ENCODE results near the gene MAJIN.

MAJIN gene

DNA sequence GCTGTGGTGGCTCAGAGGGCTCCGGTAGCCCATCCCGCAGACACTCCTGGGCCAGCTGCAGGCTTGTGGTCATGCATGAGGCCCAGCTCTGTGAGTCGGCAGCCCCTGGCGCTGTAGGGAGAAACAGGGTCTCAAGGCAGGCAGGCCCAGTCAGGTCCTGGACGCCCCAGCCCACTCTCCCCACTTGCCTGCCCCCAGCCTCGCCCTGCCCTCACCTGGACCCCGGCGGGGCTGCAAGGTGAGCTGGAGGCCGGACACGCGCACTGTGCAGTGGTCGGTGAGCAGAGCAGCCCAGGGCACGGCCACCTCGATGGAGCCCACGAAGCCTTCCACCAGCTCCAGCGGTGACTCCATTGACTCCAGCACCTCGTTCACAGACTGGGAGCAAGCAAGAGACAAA is 57.8 kb downstream of the MAJIN start:
- peaks cover 52 to 56% (median 54%) of the 10 kb centered on the region in 3 donors for H3K36me3 ChIP-seq
- intact Hi-C loops (cut with DNase I; ENCODE audit: low total_unique reads), result no loop called here

DNA sequence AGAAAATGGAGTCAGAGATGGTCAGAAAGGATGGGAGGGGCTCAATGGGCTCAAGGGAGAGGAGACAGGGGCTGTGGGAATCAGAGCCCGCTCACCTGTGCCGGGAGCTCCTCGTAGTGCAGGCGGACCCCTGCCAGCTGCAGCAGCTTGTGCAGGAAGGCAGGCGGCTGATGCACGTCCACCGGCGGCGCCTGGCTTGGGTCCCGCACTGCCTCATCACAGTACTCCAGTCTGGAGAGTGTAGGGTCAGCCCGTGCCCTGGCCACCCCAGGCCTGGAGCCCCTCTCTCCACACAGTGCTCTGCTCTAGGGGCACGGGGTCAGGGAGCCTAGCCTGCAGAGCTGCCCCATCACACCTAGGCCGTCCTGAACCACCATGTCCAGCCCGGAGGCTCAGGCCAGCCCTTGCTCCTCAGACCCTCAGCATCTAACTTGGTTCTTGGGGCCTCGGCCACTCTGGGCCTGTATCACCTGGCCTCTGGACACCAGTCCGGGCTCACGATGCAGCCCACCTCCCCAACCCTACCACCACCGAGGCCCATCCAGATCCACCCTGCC is 58.7 kb downstream of the MAJIN start:
- no peak overlapping the region for H3K4me3 ChIP-seq
- H3K27me3 ChIP-seq, result no peaks in the 10 kb centered on the region
- no peaks in the 10 kb centered on the region for H3K9me3 ChIP-seq
- peaks cover 61 to 65% (median 63%) of the 10 kb centered on the region in 3 donors for H3K36me3 ChIP-seq
- peaks cover 0 to 23% (median 17%) of the 10 kb centered on the region in 4 donors for H3K4me1 ChIP-seq
- no peak for DNase-seq
- no peak overlapping the region for H3K27ac ChIP-seq
- intact Hi-C loops (cut with DNase I; ENCODE audit: low total_unique reads), result no loop called here
- TF ChIP-seq, protein P1, sequence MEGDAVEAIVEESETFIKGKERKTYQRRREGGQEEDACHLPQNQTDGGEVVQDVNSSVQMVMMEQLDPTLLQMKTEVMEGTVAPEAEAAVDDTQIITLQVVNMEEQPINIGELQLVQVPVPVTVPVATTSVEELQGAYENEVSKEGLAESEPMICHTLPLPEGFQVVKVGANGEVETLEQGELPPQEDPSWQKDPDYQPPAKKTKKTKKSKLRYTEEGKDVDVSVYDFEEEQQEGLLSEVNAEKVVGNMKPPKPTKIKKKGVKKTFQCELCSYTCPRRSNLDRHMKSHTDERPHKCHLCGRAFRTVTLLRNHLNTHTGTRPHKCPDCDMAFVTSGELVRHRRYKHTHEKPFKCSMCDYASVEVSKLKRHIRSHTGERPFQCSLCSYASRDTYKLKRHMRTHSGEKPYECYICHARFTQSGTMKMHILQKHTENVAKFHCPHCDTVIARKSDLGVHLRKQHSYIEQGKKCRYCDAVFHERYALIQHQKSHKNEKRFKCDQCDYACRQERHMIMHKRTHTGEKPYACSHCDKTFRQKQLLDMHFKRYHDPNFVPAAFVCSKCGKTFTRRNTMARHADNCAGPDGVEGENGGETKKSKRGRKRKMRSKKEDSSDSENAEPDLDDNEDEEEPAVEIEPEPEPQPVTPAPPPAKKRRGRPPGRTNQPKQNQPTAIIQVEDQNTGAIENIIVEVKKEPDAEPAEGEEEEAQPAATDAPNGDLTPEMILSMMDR (IDR thresholded peaks at IDR 0.05), result no peak

More for the DNA sequence above, 57.8 kb downstream of the MAJIN start:
- TF ChIP-seq, protein P1 (IDR thresholded peaks at IDR 0.05), result no peak
- no peak overlapping the region for H3K4me3 ChIP-seq
- H3K27ac ChIP-seq, result no peak overlapping the region
- peaks cover 0 to 29% (median 20%) of the 10 kb centered on the region in 4 donors for H3K4me1 ChIP-seq
- H3K27me3 ChIP-seq, result no peaks in the 10 kb centered on the region
- H3K9me3 ChIP-seq, result no peaks in the 10 kb centered on the region
- no peak for DNase-seq

DNA sequence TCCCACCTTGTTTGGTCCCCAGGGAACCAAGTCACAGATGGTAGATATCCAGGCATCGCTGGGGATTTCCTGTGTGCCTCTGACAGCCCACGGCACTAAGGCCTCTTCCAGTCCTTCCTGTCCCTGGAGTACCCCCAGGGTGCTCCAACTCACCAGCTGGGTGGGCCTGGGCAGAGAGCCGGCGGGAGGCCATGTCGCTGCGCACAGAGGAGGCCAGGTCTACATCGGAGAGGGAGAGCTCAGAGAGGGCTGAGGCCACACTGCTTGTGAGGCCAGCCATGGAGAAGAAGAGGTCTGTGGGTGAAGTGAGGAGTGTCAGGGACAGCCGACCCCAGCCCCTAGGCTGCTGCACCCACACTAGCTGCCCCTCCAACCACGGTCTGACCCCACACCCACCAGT is 60.2 kb downstream of the MAJIN start:
- Histone ChIP-seq H3K36me3 (peaks cover 76 to 80% (median 78%) of the 10 kb centered on the region in 3 donors), H3K27ac (no peak overlapping the region), H3K9me3 (no peaks in the 10 kb centered on the region), H3K27me3 (no peaks in the 10 kb centered on the region), H3K4me3 (no peak overlapping the region), H3K4me1 (peaks cover 0 to 19% (median 13%) of the 10 kb centered on the region in 4 donors)
- intact Hi-C loops (cut with DNase I; ENCODE audit: low total_unique reads), result no loop called here
- no peak for DNase-seq
- TF ChIP-seq, protein P1 (IDR thresholded peaks at IDR 0.05), result no peak

DNA sequence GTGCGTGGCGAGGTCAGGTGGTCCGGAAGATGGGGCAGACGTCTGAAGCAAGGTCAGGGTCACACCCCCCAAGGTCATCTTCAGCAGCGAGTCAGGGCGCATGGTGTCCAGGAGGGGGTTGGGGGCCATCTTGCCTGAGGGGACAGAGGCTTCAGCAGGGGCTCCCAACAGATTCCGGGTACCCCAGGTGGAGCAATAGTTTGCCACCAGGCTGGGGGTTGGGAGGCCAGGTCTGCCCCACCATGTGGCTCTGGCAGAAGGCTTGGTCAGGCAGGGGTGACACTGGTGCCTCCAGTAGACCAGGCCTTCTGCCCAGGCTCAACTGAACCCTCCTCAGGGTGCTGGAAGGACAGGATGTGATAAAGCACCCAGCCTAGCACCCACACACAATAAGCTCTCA is 60.8 kb downstream of the MAJIN start:
- Histone ChIP-seq H3K27ac (no peak overlapping the region), H3K4me1 (peaks cover 0 to 13% (median 10%) of the 10 kb centered on the region in 4 donors), H3K4me3 (no peak overlapping the region), H3K27me3 (no peaks in the 10 kb centered on the region), H3K36me3 (peaks cover 82 to 84% (median 84%) of the 10 kb centered on the region in 3 donors), H3K9me3 (no peaks in the 10 kb centered on the region)
- no peak for DNase-seq
- intact Hi-C loops (cut with DNase I; ENCODE audit: low total_unique reads), result no loop called here
- TF ChIP-seq, protein P1 (IDR thresholded peaks at IDR 0.05), result no peak

DNA sequence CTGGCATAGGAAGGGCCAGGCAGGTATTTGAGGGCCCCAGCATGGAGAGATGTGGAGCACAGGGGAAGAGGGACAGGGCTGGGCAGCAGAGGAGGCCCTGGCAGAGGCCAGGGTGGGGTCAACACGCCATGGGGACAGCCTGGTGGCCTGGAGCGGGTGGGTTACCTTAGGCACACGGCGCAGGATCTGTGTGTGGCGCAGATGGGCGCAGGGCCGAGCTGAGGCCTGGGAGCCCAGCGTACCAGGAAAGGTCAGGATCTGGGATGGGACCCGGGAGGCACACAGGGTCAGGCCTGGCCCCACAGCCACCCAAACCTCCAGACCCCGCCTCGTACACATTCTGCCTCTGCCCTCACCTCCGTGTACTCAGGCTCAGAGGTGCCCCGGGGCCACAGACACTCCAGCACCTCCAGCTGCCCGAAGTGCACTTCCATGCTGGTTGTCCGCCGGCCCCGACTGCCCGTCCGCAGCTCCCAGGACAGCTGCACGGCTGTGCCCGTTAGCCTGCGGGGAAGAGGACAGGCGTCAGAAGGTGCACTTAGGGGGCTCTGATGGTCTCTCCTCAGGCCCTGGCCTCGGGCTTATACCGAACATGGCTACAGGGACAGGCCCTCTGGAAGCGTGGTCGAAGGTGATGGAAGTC is 61.3 kb downstream of the MAJIN start:
- TF ChIP-seq, protein P1 (IDR thresholded peaks at IDR 0.05), result no peak
- Histone ChIP-seq H3K4me1 (peaks cover 0 to 7% (median 4%) of the 10 kb centered on the region in 4 donors), H3K36me3 (peaks cover 88 to 90% (median 89%) of the 10 kb centered on the region in 3 donors), H3K27me3 (no peaks in the 10 kb centered on the region), H3K4me3 (no peak overlapping the region), H3K27ac (no peak overlapping the region), H3K9me3 (no peaks in the 10 kb centered on the region)
- intact Hi-C loops (cut with DNase I; ENCODE audit: low total_unique reads), result no loop called here
- no peak for DNase-seq

Measured in tibial artery (tissue), 4 donors.